Hematopoietic multipotent progenitor cell treated with erythropoietin and hydrocortisone succinate and interleukin-3 and kit ligand, for 17 days (in vitro differentiated cells): ENCODE measurements around the gene USO1.
"Not testable (repeated sequence)": the region's sequence is repeated elsewhere in the genome, so short reads cannot be mapped to it uniquely, and the experiment has no call there.

Experiments used
- DNase-seq: peaks from one replicate; pipeline ENCODE4 v3.0.0-alpha.2; 2015; ENCODE audit warnings: low spot score

The USO1 gene

DNA sequence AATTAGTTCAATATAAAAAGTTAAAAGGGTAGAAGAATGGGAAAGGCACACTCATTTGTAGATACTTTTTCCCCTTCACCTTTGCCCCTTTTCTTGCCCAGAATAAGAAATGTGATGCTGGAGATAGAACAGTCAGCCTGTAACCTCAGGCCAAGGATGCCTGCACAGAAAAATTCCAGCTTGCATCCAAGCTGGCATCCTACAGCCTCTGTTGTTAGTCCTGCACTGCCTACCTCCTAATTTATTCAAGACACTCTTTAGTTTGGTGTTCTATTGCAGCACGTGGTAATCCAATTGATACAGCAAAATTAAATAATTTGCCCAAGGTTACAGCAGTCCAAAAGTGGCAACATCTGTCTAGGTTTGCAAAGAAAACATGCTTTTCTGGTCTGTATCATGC lies 9.7 kb upstream of the USO1 start:
- no peak for DNase-seq

- DNase-seq: no peak
Measured at GRCh38 chr4:75715105-75715799, 9.1 kb upstream of the USO1 start.

GRCh38 chr4:75716054-75716453 lies 8.3 kb upstream of the USO1 start:
- not testable (repeated sequence) for DNase-seq

DNA sequence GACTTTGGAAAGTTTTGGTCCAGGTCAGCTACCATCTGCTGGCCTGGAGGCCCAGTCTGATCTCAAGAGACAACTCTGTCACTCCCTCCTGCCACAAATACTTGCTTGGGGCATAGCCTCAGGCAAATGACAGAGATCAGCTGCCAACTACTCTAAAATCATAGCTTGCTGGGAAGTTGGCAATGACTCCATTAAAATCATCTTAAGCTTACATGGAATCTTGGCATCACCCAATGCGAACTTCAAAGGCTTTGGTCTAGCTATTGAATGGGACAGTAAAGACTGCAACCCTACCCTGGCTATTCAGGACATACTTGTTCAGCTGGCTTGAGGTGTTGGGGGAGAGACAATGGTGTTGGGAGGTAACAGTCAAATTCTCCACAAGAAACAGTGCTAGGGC lies 7.0 kb upstream of the USO1 start:
- no peak for DNase-seq

DNA sequence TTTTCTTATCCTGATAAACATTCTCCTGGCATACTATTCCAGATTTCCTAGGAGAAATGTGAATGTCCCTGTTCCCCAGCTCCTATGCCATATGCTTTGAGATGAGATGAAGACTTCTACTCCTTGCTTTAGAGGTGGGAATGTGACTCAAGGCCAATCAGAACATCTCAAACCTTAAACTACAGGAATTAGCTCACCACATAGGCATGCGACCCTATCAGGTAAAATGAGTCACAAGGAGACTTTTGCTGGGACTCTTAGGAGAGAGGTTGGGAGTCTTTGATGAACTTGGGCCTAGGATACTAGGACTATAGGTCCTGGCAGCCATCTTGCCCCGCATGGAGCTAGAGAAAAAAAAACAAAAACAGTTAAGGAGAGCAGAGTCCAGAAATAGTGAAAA lies 5.8 kb upstream of the USO1 start:
- no peak for DNase-seq

- DNase-seq: no peak
Measured at GRCh38 chr4:75722417-75722816, 2.0 kb upstream of the USO1 start.

GRCh38 chr4:75723163-75724065 lies 963 bp upstream of the USO1 start:
- DNase-seq: peak; percentile 21

DNA sequence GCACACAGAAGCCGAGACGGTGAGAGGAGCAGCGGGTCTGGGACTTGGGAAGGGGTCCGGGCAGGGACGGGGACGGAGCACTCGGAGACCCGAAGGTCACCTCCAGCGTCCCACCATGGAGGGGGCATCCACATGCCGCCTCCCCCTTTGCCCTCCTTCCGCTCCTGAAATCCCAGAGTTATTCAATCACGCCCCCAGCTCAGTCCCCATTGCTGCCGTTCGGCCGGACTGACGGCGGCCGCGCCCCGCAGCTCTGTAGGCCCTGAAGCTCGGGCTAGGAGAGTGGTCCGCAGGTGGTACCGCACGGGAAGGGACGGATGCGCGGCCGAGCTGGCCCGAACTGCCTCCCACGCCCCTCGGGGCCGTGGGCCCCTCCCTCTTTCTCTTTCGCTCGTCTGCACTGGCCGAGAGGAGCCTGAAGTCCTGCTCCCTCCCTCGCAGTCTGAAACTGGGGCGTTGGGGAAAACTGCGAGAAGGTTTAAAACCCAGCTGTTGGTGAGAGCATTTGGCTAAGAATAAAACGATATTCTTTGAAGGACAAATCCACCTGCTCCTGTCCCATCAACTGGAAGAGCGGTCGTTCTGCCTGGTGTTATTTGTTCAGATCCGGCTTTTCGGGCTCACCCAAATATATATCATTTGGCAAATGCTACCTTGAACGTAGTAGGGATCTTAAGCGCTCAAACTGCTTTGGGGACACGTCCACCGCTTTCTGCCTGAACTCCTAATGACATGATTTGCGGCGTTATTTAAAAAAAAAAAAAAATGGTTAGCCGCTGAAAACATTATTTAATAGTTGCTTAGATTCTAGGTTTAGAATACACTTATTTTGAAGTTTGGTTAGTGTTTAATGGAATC lies 719 bp downstream of the USO1 start:
- peak; percentile 59 for DNase-seq

DNA sequence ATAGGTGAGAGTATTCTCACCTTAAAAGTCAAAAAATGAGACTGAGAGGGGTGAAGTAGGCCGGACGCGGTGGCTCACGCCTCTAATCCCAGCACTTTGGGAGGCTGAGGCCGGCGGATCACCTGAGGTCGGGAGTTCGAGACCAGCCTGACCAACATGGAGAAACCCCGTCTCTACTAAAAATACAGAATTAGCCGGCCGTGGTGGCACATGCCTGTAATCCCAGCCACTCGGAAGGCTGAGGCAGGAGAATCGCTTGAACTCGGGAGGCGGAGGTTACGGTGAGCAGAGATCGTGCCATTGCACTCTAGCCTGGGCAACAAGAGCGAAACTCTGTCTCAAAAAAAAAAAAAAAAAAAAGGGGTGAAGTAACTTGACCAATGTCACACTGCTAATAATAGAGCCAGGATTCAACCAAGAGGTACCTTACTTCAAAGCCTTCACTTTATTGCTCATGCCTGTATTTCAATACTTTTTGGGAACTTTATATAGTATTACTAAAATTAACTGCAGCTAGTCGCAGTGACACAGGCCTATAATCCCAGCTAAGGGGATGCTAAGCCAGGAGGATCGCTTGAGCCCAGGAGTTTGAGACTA lies 1.7 kb downstream of the USO1 start:
- DNase-seq: not testable (repeated sequence)

GRCh38 chr4:75726577-75726976 lies 2.2 kb downstream of the USO1 start:
- DNase-seq: no peak

- DNase-seq: no peak
Measured at GRCh38 chr4:75727073-75727472, 2.7 kb downstream of the USO1 start.

GRCh38 chr4:75729836-75730235 lies 5.5 kb downstream of the USO1 start:
- no peak for DNase-seq

DNA sequence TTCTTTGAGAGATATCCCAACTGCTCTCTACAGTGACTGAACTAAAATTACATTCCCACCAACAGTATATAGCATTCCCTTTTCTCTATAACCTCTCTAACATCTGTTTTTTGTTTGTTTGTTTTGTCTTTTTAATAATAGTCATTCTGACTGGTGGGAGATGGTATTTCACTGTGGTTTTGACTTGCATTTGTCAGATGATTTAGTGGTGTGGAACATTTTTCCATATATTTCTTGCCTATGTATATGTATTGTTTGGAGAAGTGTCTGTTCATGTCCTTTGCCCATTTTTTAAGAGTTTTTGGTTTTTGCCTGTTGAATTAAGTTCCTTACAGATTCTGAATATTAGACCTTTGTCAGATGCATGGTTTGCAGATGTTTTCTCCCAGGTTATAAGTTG lies 9.0 kb downstream of the USO1 start:
- DNase-seq: no peak

- no peak for DNase-seq
Measured at GRCh38 chr4:75735525-75735924, 11.1 kb downstream of the USO1 start.

GRCh38 chr4:75736862-75737261 lies 12.5 kb downstream of the USO1 start:
- no peak for DNase-seq

DNA sequence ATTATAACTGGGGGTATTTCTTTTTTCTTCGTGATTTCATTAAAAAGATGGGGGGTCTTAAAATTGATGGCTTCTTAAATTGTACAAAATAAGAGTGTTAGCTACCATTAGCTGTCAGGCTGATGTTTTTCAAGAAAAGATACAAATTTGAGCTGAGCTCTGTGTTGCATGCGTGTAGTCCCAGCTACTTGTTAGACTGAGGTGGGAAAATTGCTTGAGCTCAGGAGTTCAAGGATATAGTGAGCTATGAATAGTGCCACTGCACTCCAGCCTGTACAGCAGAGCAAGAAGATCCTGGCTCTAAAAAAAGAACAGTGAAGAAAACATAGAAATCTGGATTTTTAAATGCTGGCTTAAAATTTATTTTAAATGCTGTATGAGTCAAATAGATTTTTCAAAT lies 13.0 kb downstream of the USO1 start:
- no peak for DNase-seq

DNA sequence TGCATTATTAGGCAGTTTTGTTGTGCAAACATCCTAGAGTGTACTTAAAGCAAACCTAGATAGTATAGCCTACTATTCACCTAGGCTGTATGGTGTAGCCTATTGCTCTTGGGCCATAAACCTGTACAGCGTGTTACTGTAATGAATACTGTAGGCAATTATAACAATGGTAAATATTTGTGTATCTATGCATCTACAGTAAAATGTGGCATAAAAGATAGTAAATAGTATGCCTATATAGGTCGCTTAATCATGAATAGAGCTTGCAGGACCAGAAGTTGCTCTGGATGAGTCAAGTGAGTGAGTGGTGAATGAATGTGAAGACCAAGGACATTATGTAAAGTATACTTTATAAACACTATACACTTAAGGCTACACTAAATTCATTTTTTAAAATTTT lies 16.6 kb downstream of the USO1 start:
- DNase-seq: no peak

DNA sequence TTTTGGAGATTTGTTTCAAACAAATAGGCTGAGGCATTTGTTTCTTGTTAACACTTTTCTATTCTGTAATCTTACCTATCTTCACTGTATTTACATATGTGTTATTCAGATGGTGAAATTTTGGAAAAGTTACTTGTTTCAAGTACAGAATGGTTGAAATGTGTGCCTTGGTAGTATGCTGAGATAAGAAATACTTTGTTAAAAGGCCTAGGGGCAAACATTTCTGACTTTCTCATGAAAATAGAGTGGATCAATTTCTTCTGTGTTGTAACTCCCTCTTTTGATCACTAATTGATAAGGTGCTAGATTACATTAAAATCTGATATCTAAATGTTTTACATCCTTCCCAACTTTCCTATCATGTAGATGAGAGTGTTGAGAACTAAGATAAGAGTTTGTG lies 18.1 kb downstream of the USO1 start:
- no peak for DNase-seq

DNA sequence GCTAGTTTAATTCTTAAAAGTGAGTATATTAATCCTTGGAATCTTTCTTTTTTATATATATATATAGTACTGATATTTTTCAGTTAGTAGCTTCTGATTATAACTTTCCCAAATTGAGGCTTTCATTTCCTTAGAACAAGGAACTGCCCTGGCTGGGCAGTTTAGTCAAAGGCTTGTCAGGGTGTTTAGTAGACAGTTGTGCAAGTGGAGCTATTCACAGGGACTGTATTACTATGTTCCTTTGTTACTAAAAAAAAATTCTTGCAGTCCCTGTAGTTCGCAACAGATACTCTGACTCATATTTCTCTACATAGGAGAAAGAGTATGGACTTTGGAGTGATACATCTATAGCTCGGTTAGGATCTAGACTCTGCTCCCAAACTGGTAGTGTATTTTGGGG lies 20.8 kb downstream of the USO1 start:
- no peak for DNase-seq

- no peak for DNase-seq
Measured at GRCh38 chr4:75745721-75746199, 21.4 kb downstream of the USO1 start.

DNA sequence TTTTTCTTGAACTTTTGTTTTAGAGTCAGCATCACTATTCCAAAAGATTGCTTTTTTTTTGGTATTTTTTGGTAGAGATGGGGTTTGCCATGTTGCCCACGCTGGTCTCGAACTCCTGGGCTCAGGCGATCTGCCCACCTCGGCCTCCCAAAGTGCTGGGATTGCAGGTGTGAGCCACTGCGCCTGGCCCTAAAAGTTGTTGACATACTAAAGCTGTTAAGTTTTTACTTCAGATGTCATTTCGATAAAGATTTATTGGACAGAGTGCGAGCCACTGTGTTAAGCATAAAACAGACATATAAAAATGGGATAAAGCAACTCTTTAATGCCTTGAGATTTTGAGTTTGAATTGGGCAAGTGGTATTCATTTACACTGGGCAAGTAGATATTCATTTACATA lies 28.3 kb downstream of the USO1 start:
- DNase-seq: no peak

- DNase-seq: no peak
Measured at GRCh38 chr4:75769036-75769435, 44.7 kb downstream of the USO1 start.
